Hepatocyte (in vitro differentiated cells): ENCODE measurements around the gene HSPBP1. TPM values are rescaled to one million over a fixed set of nuclear protein-coding genes. Genes with fewer than 3 reads are reported as not detected.

ENCODE experiments used
- DNase-seq: peaks from one replicate; pipeline ENCODE4 v3.0.0-alpha.2; 2016; ENCODE audit warnings: low spot score
- H2AFZ ChIP-seq: fragments of 200-600 bp; sonication (generic); 2 replicates; pipeline ENCODE4 v1.6.0; 2016; ENCODE audit warnings: antibody characterized with exemption, mild to moderate bottlenecking
- H3K27ac ChIP-seq: fragments of 200-600 bp; sonication (generic); 2 replicates; pipeline ENCODE4 v1.5.1; 2016; ENCODE audit warnings: mild to moderate bottlenecking
- H3K27me3 ChIP-seq: fragments of 200-600 bp; sonication (generic); 2 replicates; pipeline ENCODE4 v1.6.1; 2016
- H3K36me3 ChIP-seq: fragments of 200-600 bp; sonication (generic); replicated peaks from 2 replicates; pipeline ENCODE4 v1.5.1; 2016; ENCODE audit warnings: low read depth; ENCODE audit not compliant: insufficient read depth
- H3K4me1 ChIP-seq: fragments of 200-600 bp; sonication (generic); 2 replicates; pipeline ENCODE4 v1.5.1; 2016; ENCODE audit warnings: mild to moderate bottlenecking, moderate library complexity; ENCODE audit not compliant: insufficient read depth
- H3K4me2 ChIP-seq: fragments of 200-600 bp; sonication (generic); 2 replicates; pipeline ENCODE4 v1.6.0; 2016
- H3K4me3 ChIP-seq: fragments of 200-600 bp; sonication (generic); 2 replicates; pipeline ENCODE4 v1.5.1; 2016; ENCODE audit warnings: mild to moderate bottlenecking
- H3K79me2 ChIP-seq: fragments of 200-600 bp; sonication (generic); 2 replicates; pipeline ENCODE4 v1.6.0; 2017; ENCODE audit warnings: mild to moderate bottlenecking
- H3K9me2 ChIP-seq: fragments of 200-600 bp; sonication (generic); replicated peaks from 2 replicates; pipeline ENCODE4 v1.6.0; 2017; ENCODE audit warnings: mild to moderate bottlenecking; ENCODE audit not compliant: insufficient read depth
- H3K9me3 ChIP-seq: fragments of 200-600 bp; sonication (generic); 2 replicates; pipeline ENCODE4 v1.5.1; 2016; ENCODE audit warnings: low read depth, mild to moderate bottlenecking
- H4K20me1 ChIP-seq: fragments of 200-600 bp; sonication (generic); 2 replicates; pipeline ENCODE4 v1.6.0; 2016; ENCODE audit warnings: mild to moderate bottlenecking; ENCODE audit not compliant: insufficient read depth, poor library complexity, severe bottlenecking
- EZH2 ChIP-seq: fragments of 200-600 bp; sonication (generic); IDR thresholded peaks from 2 replicates; pipeline ENCODE4 v1.6.1; 2016; ENCODE audit warnings: antibody characterized with exemption, mild to moderate bottlenecking, borderline replicate concordance
- EZH2phosphoT487 ChIP-seq: fragments of 200-600 bp; sonication (generic); IDR thresholded peaks from one replicate; pipeline ENCODE4 v1.6.1; 2018; ENCODE audit warnings: antibody characterized with exemption, mild to moderate bottlenecking, low read depth, moderate library complexity; ENCODE audit not compliant: unreplicated experiment, severe bottlenecking
- WGBS: methylation state at CpG from one replicate; pipeline ENCODE4 v1.1.6; 2016; ENCODE audit warnings: low lambda C conversion rate; ENCODE audit errors: missing lambda C conversion rate; 5-methylcytosine and 5-hydroxymethylcytosine counted together
- polyA plus RNA-seq: library from polyadenylated mRNA; unstranded; fragments of >200 nt; fragmentation: Nextera tagmentation; extraction: Ambion mirVana; gene quantifications from 2 replicates; pipeline ENCODE4 v1.2.1, GENCODE V29; 2016
- total RNA-seq: library from RNA; depleted of rRNA; stranded (reverse); fragments of >200 nt; gene quantifications from 2 replicates; pipeline ENCODE4 v1.2.3, GENCODE V29; 2014
- TF ChIP-seq, protein P1 (sequence below): fragments of 200-600 bp; sonication (generic); IDR thresholded peaks from 2 replicates; pipeline ENCODE4 v1.5.1; 2016; ENCODE audit warnings: antibody characterized with exemption, mild to moderate bottlenecking; ENCODE audit not compliant: poor library complexity

The HSPBP1 gene
- total and polyA plus RNA-seq, 2 experiments from 2014 or later = 31.5 to 52.2 TPM

DNA sequence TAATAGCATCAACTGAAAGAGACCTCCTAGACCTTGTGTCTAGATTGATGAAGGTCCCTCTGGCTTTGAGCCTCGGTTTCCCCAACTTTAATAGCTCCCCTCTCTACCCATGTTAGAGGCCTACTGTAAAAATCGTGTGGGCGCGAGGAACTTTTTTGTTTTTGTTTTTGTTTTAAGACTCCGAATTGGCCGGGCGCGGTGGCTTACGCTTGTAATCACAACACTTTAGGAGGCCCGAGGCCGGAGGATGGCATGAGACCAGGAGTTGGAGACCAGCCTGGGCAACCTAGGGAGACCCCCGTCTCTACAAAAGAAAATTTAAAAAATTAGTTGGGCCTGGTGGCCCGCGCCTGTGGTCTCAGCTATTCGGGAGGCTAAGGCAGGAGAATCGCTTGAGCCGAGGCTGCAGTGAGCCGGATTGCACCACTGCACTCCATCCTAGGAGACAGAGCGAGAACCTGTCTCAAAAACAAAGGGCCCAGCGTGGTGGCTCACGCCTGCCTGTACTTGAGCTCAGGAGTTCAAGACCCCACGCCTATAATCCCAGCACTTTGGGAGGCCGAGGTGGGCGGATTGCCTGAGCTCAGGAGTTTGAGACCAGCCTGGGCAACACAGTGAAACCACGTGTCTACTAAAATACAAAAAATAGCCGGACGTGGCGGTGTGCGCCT, 20.2 kb downstream of the HSPBP1 start:
- Histone ChIP-seq H3K27me3 (no peaks in the 10 kb centered on the region), H4K20me1 (peaks cover 36% of the 10 kb centered on the region), H3K36me3 (no peaks in the 10 kb centered on the region), H3K27ac (peak overlapping the region; percentile 93), H3K79me2 (peaks cover 41% of the 10 kb centered on the region), H3K4me2 (peak overlapping the region; percentile 74), H3K9me3 (no peaks in the 10 kb centered on the region), H2AFZ (peak overlapping the region; percentile 47), H3K4me3 (peak overlapping the region; percentile 12), H3K4me1 (peaks cover 25% of the 10 kb centered on the region), H3K9me2 (no peaks in the 10 kb centered on the region)
- peak; percentile 43 for DNase-seq
- WGBS = 43% methylated on average over 29 of the region's 29 CpGs
- TF ChIP-seq EZH2 (no peak), EZH2phosphoT487 (no peak)
- TF ChIP-seq, protein P1, sequence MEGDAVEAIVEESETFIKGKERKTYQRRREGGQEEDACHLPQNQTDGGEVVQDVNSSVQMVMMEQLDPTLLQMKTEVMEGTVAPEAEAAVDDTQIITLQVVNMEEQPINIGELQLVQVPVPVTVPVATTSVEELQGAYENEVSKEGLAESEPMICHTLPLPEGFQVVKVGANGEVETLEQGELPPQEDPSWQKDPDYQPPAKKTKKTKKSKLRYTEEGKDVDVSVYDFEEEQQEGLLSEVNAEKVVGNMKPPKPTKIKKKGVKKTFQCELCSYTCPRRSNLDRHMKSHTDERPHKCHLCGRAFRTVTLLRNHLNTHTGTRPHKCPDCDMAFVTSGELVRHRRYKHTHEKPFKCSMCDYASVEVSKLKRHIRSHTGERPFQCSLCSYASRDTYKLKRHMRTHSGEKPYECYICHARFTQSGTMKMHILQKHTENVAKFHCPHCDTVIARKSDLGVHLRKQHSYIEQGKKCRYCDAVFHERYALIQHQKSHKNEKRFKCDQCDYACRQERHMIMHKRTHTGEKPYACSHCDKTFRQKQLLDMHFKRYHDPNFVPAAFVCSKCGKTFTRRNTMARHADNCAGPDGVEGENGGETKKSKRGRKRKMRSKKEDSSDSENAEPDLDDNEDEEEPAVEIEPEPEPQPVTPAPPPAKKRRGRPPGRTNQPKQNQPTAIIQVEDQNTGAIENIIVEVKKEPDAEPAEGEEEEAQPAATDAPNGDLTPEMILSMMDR = no peak

DNA sequence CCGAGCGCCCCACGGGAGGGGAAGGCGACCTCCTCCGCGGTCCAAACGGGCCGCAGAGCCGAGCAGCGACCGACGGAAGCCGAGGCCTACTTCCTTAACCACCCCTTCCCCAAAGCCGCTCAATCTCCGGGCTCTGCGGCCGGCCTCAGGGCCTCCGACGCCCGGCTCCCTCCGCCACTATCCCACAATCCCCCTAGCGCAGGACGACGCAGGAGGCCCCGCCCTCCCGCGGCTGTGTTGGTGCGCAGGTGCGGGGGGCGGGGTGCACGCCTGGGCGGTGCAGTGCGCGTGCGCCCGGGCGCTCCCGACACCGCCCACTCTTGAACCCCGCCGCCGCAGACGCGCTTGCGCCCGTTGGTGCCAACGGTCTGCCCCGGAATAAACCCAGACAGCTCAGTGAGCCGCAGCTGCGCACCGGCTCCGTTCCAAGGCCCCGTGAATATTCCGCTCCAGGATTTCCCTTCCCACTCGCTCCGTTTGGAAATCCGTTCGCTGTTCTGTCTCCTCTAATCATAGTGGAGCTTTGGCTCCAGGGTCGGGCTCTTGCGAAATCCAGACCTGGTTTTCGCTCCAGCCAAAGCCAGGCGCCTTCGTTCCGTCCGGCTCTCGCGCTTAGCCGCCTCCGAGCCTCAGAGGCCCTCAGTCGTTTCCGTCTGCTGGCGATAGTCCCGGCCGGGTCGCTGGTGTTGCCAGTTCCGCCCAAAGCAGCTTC, 20.9 kb downstream of the HSPBP1 start, which contains the start of gene PPP6R1:
PPP6R1 (minus strand) TSS at position 190 of the 712 bp plus-strand sequence. CDS start 11,914 bp downstream, outside the sequence.
- no peaks in the 10 kb centered on the region for H3K27me3 ChIP-seq
- peak within 1 kb of the TSS; percentile 59 for H2AFZ ChIP-seq
- H3K9me2 ChIP-seq = no peaks in the 10 kb centered on the region
- DNase-seq = peak; percentile 99
- H4K20me1 ChIP-seq = peaks cover 43% of the 10 kb centered on the region
- peak within 1 kb of the TSS; percentile 94 for H3K27ac ChIP-seq
- peak within 1 kb of the TSS; percentile 53 for H3K4me3 ChIP-seq
- H3K4me2 ChIP-seq = peak within 1 kb of the TSS; percentile 97
- H3K79me2 ChIP-seq = peaks cover 48% of the 10 kb centered on the region
- no peaks in the 10 kb centered on the region for H3K9me3 ChIP-seq
- 2% methylated on average over 60 of the region's 76 CpGs for WGBS
- TF ChIP-seq, protein P1 = no peak
- H3K4me1 ChIP-seq = peaks cover 25% of the 10 kb centered on the region
- no peaks in the 10 kb centered on the region for H3K36me3 ChIP-seq

DNA sequence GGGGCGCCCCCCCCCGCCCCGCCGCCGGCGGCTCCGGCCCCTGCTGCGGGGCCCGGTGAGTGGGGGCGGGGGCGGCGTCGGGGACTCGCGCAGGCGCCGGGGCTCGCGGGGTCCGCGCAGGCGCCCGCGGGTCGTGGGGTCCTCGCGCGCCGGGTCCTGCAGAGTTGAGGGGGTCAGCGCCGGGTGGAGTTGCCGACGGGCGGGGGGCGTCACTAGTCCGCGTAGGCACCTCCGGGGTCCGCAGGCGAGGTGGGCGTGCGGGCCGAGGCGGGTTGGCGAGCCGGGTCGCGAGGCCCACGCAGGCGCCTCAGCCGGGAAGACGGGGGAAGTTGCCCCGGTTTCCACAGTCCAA, 21.5 kb downstream of the HSPBP1 start:
- 0% methylated on average over 19 of the region's 53 CpGs for WGBS
- H2AFZ ChIP-seq = peak overlapping the region; percentile 59
- DNase-seq = peak; percentile 65
- peaks cover 54% of the 10 kb centered on the region for H3K79me2 ChIP-seq
- H3K36me3 ChIP-seq = no peaks in the 10 kb centered on the region
- peak overlapping the region; percentile 53 for H3K4me3 ChIP-seq
- no peaks in the 10 kb centered on the region for H3K9me3 ChIP-seq
- no peaks in the 10 kb centered on the region for H3K27me3 ChIP-seq
- peaks cover 25% of the 10 kb centered on the region for H3K4me1 ChIP-seq
- peak overlapping the region; percentile 97 for H3K4me2 ChIP-seq
- H3K9me2 ChIP-seq = no peaks in the 10 kb centered on the region
- peaks cover 48% of the 10 kb centered on the region for H4K20me1 ChIP-seq
- no peak for TF ChIP-seq EZH2
- TF ChIP-seq EZH2phosphoT487 = no peak
- TF ChIP-seq, protein P1 = no peak
- peak overlapping the region; percentile 94 for H3K27ac ChIP-seq
